ENCODE data around the gene CYP27C1.

DNA sequence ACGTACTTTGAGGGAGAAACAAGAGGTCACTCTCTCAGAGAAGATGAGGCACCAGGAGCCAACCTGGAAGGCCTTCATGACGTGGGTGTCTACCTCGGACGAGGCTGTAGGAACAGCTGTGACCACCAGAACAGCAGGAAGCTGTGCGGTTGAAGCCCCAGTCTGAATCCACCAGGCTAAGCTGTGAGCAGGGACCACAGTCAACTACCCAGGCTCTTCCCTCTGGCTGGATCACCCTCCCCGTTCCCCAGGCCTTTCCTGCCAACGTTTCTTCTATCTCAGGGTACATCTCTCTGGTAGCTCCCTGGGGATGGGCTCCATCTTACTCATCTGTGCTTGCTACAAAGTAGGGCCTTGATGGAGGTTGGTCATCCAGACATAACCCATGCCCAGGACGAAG is 36.8 kb upstream of the CYP27C1 start:
- no peak for TF ChIP-seq POLR2A (IDR thresholded peaks at IDR 0.05)
- TF ChIP-seq, protein P1, sequence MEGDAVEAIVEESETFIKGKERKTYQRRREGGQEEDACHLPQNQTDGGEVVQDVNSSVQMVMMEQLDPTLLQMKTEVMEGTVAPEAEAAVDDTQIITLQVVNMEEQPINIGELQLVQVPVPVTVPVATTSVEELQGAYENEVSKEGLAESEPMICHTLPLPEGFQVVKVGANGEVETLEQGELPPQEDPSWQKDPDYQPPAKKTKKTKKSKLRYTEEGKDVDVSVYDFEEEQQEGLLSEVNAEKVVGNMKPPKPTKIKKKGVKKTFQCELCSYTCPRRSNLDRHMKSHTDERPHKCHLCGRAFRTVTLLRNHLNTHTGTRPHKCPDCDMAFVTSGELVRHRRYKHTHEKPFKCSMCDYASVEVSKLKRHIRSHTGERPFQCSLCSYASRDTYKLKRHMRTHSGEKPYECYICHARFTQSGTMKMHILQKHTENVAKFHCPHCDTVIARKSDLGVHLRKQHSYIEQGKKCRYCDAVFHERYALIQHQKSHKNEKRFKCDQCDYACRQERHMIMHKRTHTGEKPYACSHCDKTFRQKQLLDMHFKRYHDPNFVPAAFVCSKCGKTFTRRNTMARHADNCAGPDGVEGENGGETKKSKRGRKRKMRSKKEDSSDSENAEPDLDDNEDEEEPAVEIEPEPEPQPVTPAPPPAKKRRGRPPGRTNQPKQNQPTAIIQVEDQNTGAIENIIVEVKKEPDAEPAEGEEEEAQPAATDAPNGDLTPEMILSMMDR (IDR thresholded peaks at IDR 0.05): no peak
